ENCODE results near the gene UMODL1. TPM values are rescaled to one million over a fixed set of nuclear protein-coding genes. Genes with fewer than 3 reads are reported as not detected.

The UMODL1 gene
- polyA plus RNA-seq, 3 donors, result not detected

DNA sequence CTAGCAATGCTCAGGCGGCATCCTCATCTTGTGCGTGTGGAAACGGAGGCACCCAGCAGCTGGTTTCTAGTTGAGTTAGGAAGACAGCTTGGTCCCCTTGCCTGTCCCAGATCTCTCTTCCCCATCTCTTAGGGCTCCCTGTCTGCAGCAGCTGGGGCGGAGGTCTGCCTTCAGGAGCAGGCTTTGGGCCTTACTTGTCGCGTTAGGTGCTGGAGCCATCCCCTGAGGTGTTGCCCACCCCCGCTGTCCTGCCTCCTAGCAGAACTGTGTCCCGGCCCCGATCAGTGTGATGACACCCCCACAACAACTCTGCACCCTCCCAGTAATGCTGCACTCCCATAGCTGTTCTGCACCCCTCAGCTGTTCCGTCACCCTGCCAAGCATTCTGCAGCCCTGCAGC lies 40.7 kb downstream of the UMODL1 start:
- peaks cover 8 to 20% (median 19%) of the 10 kb centered on the region in 3 donors for H3K27me3 Mint-ChIP-seq (ENCODE audit: low read depth in 3 of 3)
- H3K4me3 Mint-ChIP-seq, result no peak overlapping the region
- no peak overlapping the region for H3K4me3 ChIP-seq (replicated peaks in 1 of 3; ENCODE audit: low read depth in 2 of 3, low read length in 3 of 3)
- no peak for DNase-seq
- H3K4me1 ChIP-seq (ENCODE audit: control insufficient read depth in 1 of 2, insufficient read depth in 2 of 2, low read length in 2 of 2), result peaks cover 18 to 21% of the 10 kb centered on the region in 2 donors
- intact Hi-C loops (cut with micrococcal nuclease), result loop anchor here (10.0 kb wide), 2 partner anchors 47 to 497 kb away; no protein-coding TSS in a partner anchor
- H3K27ac Mint-ChIP-seq, result no peak overlapping the region
- H3K4me2 ChIP-seq (replicated peaks; ENCODE audit: extremely low read depth, low read length, poor library complexity, severe bottlenecking), result no peak overlapping the region
- no peaks in the 10 kb centered on the region for H3K27me3 ChIP-seq (ENCODE audit: control insufficient read depth in 2 of 2, insufficient read depth in 2 of 2, low read length in 2 of 2)
- H3K36me3 Mint-ChIP-seq, result no peaks in the 10 kb centered on the region
- TF ChIP-seq, protein P1, sequence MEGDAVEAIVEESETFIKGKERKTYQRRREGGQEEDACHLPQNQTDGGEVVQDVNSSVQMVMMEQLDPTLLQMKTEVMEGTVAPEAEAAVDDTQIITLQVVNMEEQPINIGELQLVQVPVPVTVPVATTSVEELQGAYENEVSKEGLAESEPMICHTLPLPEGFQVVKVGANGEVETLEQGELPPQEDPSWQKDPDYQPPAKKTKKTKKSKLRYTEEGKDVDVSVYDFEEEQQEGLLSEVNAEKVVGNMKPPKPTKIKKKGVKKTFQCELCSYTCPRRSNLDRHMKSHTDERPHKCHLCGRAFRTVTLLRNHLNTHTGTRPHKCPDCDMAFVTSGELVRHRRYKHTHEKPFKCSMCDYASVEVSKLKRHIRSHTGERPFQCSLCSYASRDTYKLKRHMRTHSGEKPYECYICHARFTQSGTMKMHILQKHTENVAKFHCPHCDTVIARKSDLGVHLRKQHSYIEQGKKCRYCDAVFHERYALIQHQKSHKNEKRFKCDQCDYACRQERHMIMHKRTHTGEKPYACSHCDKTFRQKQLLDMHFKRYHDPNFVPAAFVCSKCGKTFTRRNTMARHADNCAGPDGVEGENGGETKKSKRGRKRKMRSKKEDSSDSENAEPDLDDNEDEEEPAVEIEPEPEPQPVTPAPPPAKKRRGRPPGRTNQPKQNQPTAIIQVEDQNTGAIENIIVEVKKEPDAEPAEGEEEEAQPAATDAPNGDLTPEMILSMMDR (IDR thresholded peaks at IDR 0.05), result no peak
- H3K36me3 ChIP-seq (replicated peaks in 1 of 2; ENCODE audit: control insufficient read depth in 1 of 2, insufficient read depth in 2 of 2, low read length in 2 of 2), result no peaks in the 10 kb centered on the region
- 92% methylated on average over 10 of the region's 10 CpGs for WGBS (ENCODE audit: insufficient coverage)
- peaks cover 15% of the 10 kb centered on the region for H3K4me1 Mint-ChIP-seq
- H3K27ac ChIP-seq (ENCODE audit: low read depth in 1 of 2, low read length in 2 of 2), result no peak overlapping the region
- no peaks in the 10 kb centered on the region for H3K9me3 ChIP-seq (replicated peaks in 1 of 2; ENCODE audit: control insufficient read depth in 1 of 2, insufficient read depth in 1 of 2, low read length in 2 of 2)
- H2AFZ ChIP-seq (ENCODE audit: insufficient read depth, low read depth, low read length, poor library complexity, severe bottlenecking), result no peak overlapping the region
- no peaks in the 10 kb centered on the region for H3K9me3 Mint-ChIP-seq
- no peaks in the 10 kb centered on the region for H3K79me2 ChIP-seq (ENCODE audit: insufficient read depth, low read length)
- no peaks in the 10 kb centered on the region for H4K20me1 ChIP-seq (ENCODE audit: insufficient read depth, low read length)
- no peak overlapping the region for H3K9ac ChIP-seq (ENCODE audit: insufficient read depth, low read length, poor library complexity, severe bottlenecking)

- no peaks in the 10 kb centered on the region for H3K79me2 ChIP-seq (ENCODE audit: insufficient read depth, low read length)
- WGBS (ENCODE audit: insufficient coverage), result 88% methylated on average over 1 of the region's 1 CpG
- H3K36me3 ChIP-seq (replicated peaks in 1 of 2; ENCODE audit: control insufficient read depth in 1 of 2, insufficient read depth in 2 of 2, low read length in 2 of 2), result no peaks in the 10 kb centered on the region
- TF ChIP-seq, protein P1 (IDR thresholded peaks at IDR 0.05), result no peak
- intact Hi-C loops (cut with micrococcal nuclease), result loop anchor here (10.0 kb wide), 2 partner anchors 47 to 497 kb away; no protein-coding TSS in a partner anchor
- H3K4me1 Mint-ChIP-seq, result peaks cover 18% of the 10 kb centered on the region
- no peaks in the 10 kb centered on the region for H3K27me3 ChIP-seq (ENCODE audit: control insufficient read depth in 2 of 2, insufficient read depth in 2 of 2, low read length in 2 of 2)
- H3K27ac Mint-ChIP-seq, result no peak overlapping the region
- H3K9ac ChIP-seq (ENCODE audit: insufficient read depth, low read length, poor library complexity, severe bottlenecking), result no peak overlapping the region
- H3K36me3 Mint-ChIP-seq, result no peaks in the 10 kb centered on the region
- H4K20me1 ChIP-seq (ENCODE audit: insufficient read depth, low read length), result no peaks in the 10 kb centered on the region
- no peak overlapping the region for H3K27ac ChIP-seq (ENCODE audit: low read depth in 1 of 2, low read length in 2 of 2)
- no peaks in the 10 kb centered on the region for H3K9me3 Mint-ChIP-seq
- no peak overlapping the region for H3K4me3 ChIP-seq (replicated peaks in 1 of 3; ENCODE audit: low read depth in 2 of 3, low read length in 3 of 3)
- no peak overlapping the region for H3K4me2 ChIP-seq (replicated peaks; ENCODE audit: extremely low read depth, low read length, poor library complexity, severe bottlenecking)
- no peaks in the 10 kb centered on the region for H3K9me3 ChIP-seq (replicated peaks in 1 of 2; ENCODE audit: control insufficient read depth in 1 of 2, insufficient read depth in 1 of 2, low read length in 2 of 2)
- no peak overlapping the region for H3K4me3 Mint-ChIP-seq
- no peak overlapping the region for H2AFZ ChIP-seq (ENCODE audit: insufficient read depth, low read depth, low read length, poor library complexity, severe bottlenecking)
- peaks cover 6 to 23% (median 22%) of the 10 kb centered on the region in 3 donors for H3K27me3 Mint-ChIP-seq (ENCODE audit: low read depth in 3 of 3)
- DNase-seq, result no peak
- peaks cover 21 to 24% of the 10 kb centered on the region in 2 donors for H3K4me1 ChIP-seq (ENCODE audit: control insufficient read depth in 1 of 2, insufficient read depth in 2 of 2, low read length in 2 of 2)
These were observed 41.1 kb downstream of the UMODL1 start for GRCh38 chr21:42112238-42112637.
